Upper lobe of left lung (tissue), 4 donors: ENCODE measurements around the gene DMTF1.

Source experiments
- EP300 ChIP-seq, 4 donors: sonication (generic); formaldehyde crosslinking; IDR thresholded peaks; one replicate each; pipeline ENCODE4 v1.5.1; 2017; ENCODE audit warnings: antibody characterized with exemption in 4 of 4, control low read depth in 2 of 4
- POLR2A ChIP-seq, 4 donors: fragments of 450-650 bp; IDR thresholded peaks; one replicate each; pipeline ENCODE4 v1.5.1; 2016 to 2017; ENCODE audit warnings: antibody characterized with exemption in 4 of 4, mild to moderate bottlenecking in 2 of 4
- POLR2AphosphoS5 ChIP-seq, 2 donors: sonication (generic); formaldehyde crosslinking; IDR thresholded peaks; one replicate each; pipeline ENCODE4 v1.5.1; 2017; ENCODE audit warnings: antibody characterized with exemption in 2 of 2
- TF ChIP-seq, protein P1 (sequence below), 6 experiments: fragments of 450-650 bp in 4 of 6; fragments of 200-600 bp in 2 of 6; sonication (generic) in 2 of 6; IDR thresholded peaks; one replicate each; pipeline ENCODE4 v1.5.1; 2016 to 2019; ENCODE audit warnings: antibody characterized with exemption in 6 of 6

DNA sequence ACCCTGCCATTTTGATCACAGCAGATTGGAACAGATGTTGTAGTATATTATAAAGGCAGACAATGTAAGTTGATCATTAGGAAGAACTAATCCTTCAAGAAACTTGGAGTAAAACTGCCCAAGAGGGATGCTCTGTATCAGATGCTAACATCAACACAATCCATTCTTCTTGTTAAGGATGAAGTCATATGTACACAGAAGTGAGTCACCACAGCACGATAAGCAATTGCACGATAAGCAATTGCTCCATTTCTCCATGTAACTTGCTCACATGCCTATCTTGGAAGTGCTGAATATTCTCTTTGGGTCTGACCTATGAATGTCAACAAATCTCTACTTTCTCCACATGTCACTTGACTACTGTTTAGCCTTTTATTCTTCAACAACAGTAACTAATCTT lies 41.5 kb upstream of the DMTF1 start:
- TF ChIP-seq, protein P1, sequence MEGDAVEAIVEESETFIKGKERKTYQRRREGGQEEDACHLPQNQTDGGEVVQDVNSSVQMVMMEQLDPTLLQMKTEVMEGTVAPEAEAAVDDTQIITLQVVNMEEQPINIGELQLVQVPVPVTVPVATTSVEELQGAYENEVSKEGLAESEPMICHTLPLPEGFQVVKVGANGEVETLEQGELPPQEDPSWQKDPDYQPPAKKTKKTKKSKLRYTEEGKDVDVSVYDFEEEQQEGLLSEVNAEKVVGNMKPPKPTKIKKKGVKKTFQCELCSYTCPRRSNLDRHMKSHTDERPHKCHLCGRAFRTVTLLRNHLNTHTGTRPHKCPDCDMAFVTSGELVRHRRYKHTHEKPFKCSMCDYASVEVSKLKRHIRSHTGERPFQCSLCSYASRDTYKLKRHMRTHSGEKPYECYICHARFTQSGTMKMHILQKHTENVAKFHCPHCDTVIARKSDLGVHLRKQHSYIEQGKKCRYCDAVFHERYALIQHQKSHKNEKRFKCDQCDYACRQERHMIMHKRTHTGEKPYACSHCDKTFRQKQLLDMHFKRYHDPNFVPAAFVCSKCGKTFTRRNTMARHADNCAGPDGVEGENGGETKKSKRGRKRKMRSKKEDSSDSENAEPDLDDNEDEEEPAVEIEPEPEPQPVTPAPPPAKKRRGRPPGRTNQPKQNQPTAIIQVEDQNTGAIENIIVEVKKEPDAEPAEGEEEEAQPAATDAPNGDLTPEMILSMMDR (IDR thresholded peaks at IDR 0.05) = no peak
- TF ChIP-seq POLR2AphosphoS5 (IDR thresholded peaks at IDR 0.05) (no peak), POLR2A (IDR thresholded peaks at IDR 0.05) (no peak), EP300 (IDR thresholded peaks at IDR 0.05) (no peak)
